ENCODE results near the gene PAK4. TPM values are rescaled to one million over a fixed set of nuclear protein-coding genes. Genes with fewer than 3 reads are reported as not detected.

PAK4 gene
- total RNA-seq, 1 experiment from 2014 or later = 55.2 TPM

GRCh38 chr19:39178296-39179006 is 52.9 kb downstream of the PAK4 start:
- H3K9me3 ChIP-seq (ENCODE audit: low read depth, low read length, poor library complexity, severe bottlenecking) = no peaks in the 10 kb centered on the region
- TSS peak; percentile 57 for BruUV-seq (replicated peaks)
- CTCF ChIA-PET = no interaction called here

GRCh38 chr19:39179754-39180153 is 54.2 kb downstream of the PAK4 start:
- no peaks in the 10 kb centered on the region for H3K4me1 ChIP-seq (ENCODE audit: insufficient read depth, low read length, poor library complexity, severe bottlenecking)

More at GRCh38 chr19:39178296-39179006, 52.9 kb downstream of the PAK4 start:
- Histone ChIP-seq H3K27ac (ENCODE audit: low read depth, low read length, poor library complexity, severe bottlenecking) (no peak overlapping the region), H3K4me1 (ENCODE audit: insufficient read depth, low read length, poor library complexity, severe bottlenecking) (no peaks in the 10 kb centered on the region), H3K36me3 (ENCODE audit: insufficient read depth, low read length, poor library complexity, severe bottlenecking) (peaks cover 16% of the 10 kb centered on the region), H3K27me3 (replicated peaks; ENCODE audit: insufficient read depth, low read depth, low read length, poor library complexity) (no peaks in the 10 kb centered on the region), H3K4me3 (ENCODE audit: low read depth, low read length, poor library complexity, severe bottlenecking) (no peak overlapping the region)
- TF ChIP-seq EZH2 (IDR thresholded peaks at IDR 0.05; ENCODE audit: borderline replicate concordance, low read depth, low read length, poor library complexity, severe bottlenecking) (no peak), CTCF (conservative IDR thresholded peaks at IDR 0.05; ENCODE audit: low read depth, low read length) (no peak)
- DNase-seq (ENCODE audit: low spot score) = no peak
- intact Hi-C loops (cut with micrococcal nuclease; ENCODE audit: unreplicated experiment) = no loop called here
- POLR2A ChIA-PET (ENCODE audit: low non-redundant PET) = no interaction called here

GRCh38 chr19:39180749-39181148 is 55.2 kb downstream of the PAK4 start:
- peaks cover 11% of the 10 kb centered on the region for H3K36me3 ChIP-seq (ENCODE audit: insufficient read depth, low read length, poor library complexity, severe bottlenecking)
- no peak overlapping the region for H3K27ac ChIP-seq (ENCODE audit: low read depth, low read length, poor library complexity, severe bottlenecking)
- TF ChIP-seq CTCF (conservative IDR thresholded peaks at IDR 0.05; ENCODE audit: low read depth, low read length) = no peak
- DNase-seq (ENCODE audit: low spot score) = no peak
- intact Hi-C loops (cut with micrococcal nuclease; ENCODE audit: unreplicated experiment) = no loop called here
- POLR2A ChIA-PET (ENCODE audit: low non-redundant PET) = no interaction called here
- no peaks in the 10 kb centered on the region for H3K9me3 ChIP-seq (ENCODE audit: low read depth, low read length, poor library complexity, severe bottlenecking)
- no peaks in the 10 kb centered on the region for H3K27me3 ChIP-seq (replicated peaks; ENCODE audit: insufficient read depth, low read depth, low read length, poor library complexity)
- no peaks in the 10 kb centered on the region for H3K4me1 ChIP-seq (ENCODE audit: insufficient read depth, low read length, poor library complexity, severe bottlenecking)
- BruUV-seq (replicated peaks) = no TSS peak
- no peak overlapping the region for H3K4me3 ChIP-seq (ENCODE audit: low read depth, low read length, poor library complexity, severe bottlenecking)
- CTCF ChIA-PET = no interaction called here

More at GRCh38 chr19:39179754-39180153, 54.2 kb downstream of the PAK4 start:
- Histone ChIP-seq H3K36me3 (ENCODE audit: insufficient read depth, low read length, poor library complexity, severe bottlenecking) (peaks cover 13% of the 10 kb centered on the region), H3K27me3 (replicated peaks; ENCODE audit: insufficient read depth, low read depth, low read length, poor library complexity) (no peaks in the 10 kb centered on the region), H3K9me3 (ENCODE audit: low read depth, low read length, poor library complexity, severe bottlenecking) (no peaks in the 10 kb centered on the region), H3K4me3 (ENCODE audit: low read depth, low read length, poor library complexity, severe bottlenecking) (no peak overlapping the region), H3K27ac (ENCODE audit: low read depth, low read length, poor library complexity, severe bottlenecking) (no peak overlapping the region)
- ChIA-PET CTCF (interaction anchor here (0.5 kb wide), 1 partner anchor 42 kb away, joined by 9 read pairs; no protein-coding TSS in a partner anchor), POLR2A (ENCODE audit: low non-redundant PET) (no interaction called here)
- no peak for DNase-seq (ENCODE audit: low spot score)
- TF ChIP-seq EZH2 (IDR thresholded peaks at IDR 0.05; ENCODE audit: borderline replicate concordance, low read depth, low read length, poor library complexity, severe bottlenecking) (no peak), CTCF (conservative IDR thresholded peaks at IDR 0.05; ENCODE audit: low read depth, low read length) (no peak)
- BruUV-seq (replicated peaks) = no TSS peak
- intact Hi-C loops (cut with micrococcal nuclease; ENCODE audit: unreplicated experiment) = no loop called here

Measured in A673 (cell line).